ENCODE measurements around the gene CCDC92.

DNA sequence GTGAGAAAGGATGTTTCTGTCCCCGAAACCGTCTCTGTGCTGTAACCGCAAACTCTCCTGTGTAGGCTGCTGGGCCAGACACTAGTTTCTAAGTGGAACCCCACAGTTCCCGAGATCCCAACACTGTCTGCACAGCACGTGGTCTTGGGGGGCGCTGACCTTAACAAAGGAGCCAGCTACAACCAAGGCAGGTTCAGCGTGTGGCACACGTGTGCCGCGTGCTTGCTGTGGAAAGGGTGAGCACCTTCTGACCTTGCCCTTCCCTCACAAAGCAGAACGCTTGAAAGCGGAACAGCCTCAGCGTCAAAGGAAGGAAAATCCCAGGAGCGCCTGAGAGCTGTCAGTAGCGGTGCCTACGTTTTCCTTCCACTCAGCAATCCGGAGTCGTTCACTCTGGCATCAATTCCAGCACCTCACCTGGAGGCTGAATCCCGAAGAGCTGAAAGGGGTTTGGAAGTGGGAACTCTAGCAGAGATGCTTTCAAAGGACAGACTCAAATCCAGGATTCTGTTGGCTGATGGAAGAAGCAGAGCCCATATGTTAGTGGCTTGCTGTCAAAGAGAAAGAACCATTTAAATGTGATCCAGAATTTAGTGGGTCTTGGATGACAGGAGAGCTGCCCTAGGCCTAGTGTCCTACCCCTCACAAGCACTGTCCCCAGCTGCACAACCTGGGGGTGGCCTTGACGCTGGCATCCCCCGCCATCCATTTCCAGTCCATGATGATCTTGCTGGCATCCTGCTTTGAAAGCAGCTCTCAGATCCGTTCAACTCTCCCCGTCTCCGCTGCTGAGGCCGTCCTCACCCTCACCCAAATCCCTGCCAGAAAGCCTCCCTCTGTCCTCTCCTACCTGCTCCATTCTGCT is 27.1 kb downstream of the CCDC92 start:
- TF ChIP-seq, protein P1, sequence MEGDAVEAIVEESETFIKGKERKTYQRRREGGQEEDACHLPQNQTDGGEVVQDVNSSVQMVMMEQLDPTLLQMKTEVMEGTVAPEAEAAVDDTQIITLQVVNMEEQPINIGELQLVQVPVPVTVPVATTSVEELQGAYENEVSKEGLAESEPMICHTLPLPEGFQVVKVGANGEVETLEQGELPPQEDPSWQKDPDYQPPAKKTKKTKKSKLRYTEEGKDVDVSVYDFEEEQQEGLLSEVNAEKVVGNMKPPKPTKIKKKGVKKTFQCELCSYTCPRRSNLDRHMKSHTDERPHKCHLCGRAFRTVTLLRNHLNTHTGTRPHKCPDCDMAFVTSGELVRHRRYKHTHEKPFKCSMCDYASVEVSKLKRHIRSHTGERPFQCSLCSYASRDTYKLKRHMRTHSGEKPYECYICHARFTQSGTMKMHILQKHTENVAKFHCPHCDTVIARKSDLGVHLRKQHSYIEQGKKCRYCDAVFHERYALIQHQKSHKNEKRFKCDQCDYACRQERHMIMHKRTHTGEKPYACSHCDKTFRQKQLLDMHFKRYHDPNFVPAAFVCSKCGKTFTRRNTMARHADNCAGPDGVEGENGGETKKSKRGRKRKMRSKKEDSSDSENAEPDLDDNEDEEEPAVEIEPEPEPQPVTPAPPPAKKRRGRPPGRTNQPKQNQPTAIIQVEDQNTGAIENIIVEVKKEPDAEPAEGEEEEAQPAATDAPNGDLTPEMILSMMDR (IDR thresholded peaks at IDR 0.05): no peak
- no peak for TF ChIP-seq POLR2A (IDR thresholded peaks at IDR 0.05)
